Left hindlimb (tissue), 1 donor: Measurements from ENCODE around the gene TFIP11.

Experiments used
- DNase-seq: peaks from one replicate; pipeline ENCODE4 v3.0.0-alpha.2; 2018

Gene TFIP11

DNA sequence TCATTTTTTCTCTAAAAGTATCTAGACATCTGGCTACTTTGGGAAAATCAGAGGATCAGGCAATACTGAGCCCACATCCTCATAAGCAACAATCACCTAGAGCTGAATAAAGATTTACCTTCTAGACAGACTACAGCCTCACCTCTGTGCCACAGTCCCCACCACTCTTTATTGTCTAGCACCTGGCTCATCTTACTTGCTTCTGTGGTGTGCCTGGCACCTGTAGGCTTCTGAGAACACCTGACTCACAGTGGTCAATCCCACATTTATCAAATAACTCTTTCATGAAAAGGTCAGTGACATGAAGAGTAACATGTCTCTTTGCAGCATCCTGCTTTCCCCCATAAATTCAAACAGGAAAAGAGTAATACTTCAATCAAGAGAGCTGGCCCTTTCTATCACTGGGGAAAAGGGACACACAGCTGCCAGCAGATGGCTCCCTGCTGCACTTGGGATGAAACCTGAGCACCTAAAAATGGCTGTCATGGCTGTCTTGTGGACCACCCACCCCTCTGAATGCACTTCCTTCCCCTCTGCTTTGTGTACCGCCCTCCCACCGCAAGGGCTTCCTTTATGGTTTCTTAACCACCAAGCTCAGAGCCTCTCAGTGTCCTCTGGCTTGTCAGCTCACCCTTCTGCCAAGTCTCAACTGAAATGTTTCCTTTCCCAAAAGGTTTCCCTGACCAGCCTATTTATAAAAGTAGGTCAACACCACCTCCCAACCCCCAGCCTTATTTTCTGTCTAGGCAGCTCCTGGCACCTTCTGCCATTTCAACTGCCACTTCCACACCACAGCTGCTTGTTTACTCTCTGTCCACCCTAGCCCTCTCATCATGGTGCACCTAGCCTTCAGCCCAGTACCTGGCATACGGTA lies 9.3 kb downstream of the TFIP11 start:
- DNase-seq = peak; percentile 77

DNA sequence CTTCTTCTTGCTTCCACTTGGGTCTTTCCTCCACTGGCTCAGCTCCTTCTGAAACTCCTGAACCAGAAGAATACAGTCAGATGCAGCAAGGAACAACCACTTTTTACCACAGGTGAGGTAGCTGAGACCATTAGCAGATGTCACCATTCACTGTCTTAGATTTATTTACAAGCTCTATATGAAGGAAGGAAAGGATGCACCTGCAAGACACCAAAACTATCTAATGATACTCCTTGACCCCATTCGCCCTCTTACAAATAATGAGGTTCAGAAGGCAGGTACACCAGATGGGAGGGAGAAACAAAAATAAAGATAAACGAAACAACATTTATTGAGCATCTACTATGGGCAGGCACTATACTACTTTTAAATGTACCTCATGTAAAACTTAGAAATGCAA lies 10.3 kb downstream of the TFIP11 start:
- DNase-seq = no peak

DNA sequence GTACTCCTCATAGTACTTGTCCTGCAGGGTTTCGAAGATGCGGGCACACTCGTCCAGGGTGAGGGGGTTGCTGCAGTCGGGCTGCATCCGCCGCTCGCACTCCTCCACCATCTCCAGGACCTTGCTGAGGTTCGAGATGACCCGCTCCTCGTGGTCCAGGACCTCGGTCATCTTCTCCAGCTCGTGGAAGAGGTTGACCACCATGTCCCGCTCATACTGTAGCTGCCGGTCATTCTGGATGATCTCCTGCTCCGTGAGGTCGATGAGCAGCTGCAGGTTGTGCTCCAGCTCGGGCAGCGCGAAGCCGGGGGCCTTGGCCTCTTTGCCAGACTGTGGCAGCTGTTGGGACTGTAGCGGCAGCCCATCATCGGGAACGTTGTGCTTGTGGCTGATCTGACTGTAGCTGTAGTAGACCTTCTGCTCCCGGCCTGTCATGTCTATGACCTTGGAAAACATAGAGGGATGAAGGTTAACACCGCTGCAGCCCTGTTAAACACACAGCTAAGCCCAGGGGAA lies 13.0 kb downstream of the TFIP11 start:
- no peak for DNase-seq

DNA sequence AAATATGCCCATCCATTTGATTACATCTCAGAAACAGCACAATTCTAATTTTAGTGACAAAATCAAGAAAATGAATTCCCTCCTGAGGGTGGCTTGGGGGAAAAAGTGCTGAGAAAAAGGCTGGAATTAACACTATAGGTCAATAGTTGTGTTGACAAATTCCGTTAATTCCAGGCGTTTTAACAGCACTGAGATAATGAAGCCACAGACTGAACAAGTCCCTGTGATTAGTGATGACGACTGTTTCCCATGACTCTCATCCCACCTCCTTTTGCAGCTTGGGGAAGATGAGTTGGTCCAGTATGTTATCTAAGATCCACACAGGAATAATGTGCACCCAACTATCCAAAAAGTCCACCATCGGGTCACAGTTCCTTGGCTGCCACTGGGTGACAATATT lies 15.8 kb downstream of the TFIP11 start:
- no peak for DNase-seq

DNA sequence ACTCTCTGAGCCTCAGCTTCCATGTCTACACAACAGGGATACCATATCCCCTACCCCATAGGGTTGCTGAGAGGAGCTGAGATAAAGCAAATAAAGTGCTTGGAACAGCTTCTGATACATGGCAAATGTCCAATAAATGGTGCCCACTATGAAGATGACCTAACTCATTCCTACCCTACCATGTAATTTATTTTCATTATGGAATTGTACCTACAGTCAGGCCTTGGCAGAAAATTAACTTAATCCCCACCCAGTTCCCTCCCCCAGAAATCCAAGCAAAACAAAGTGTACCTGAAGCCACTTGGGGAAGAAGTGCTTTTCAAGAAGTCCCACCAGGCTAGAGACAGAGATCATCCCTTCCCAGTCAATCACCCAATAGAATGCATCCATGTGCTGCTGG lies 17.8 kb downstream of the TFIP11 start:
- no peak for DNase-seq

DNA sequence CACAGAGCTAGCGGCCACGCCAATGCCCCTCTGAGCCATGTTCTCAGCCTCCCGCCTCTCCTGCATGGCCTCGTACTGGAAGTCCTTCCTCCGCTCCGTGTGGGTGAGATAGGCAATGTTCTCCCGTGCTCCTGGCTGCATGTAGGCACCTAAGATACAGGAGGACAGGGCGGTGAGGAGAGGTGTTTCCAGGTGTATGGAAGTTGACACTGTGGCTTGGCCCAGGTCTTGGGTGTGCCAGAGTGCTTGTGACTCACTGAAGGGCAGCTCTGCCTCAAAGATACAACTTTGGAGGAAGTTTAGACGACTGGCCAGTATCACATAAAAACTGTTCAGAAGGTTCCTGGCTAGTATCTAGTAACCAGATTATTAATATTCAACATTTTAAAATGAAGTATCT lies 20.1 kb downstream of the TFIP11 start:
- DNase-seq = no peak

DNA sequence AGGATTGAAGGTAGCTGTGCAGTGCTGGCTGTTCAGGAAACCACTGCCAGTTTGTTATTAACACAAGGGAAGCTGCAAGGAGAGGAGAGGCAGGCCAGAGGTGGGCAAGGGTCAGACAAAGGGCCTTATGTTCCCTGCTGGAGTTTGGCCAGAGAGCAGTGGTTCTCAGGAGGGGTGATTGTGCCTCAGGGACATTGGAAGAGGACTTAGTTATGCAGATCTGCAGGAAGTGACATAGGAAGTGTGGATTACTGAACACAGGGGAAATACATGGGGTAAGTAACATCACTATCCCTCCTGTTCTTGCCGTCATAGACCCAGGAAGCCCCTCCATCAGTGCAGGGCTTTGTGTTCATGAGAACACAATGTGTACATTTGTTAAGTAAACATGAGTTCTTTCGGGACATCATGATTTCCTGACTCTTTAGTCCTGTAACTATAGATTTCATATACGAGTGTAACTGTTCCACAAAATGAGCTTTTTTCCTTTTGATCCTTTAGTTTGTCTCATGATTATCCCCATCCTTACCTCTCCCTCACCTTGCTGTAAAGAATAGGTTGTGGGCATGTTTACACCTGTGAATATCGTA lies 22.7 kb downstream of the TFIP11 start:
- no peak for DNase-seq

DNA sequence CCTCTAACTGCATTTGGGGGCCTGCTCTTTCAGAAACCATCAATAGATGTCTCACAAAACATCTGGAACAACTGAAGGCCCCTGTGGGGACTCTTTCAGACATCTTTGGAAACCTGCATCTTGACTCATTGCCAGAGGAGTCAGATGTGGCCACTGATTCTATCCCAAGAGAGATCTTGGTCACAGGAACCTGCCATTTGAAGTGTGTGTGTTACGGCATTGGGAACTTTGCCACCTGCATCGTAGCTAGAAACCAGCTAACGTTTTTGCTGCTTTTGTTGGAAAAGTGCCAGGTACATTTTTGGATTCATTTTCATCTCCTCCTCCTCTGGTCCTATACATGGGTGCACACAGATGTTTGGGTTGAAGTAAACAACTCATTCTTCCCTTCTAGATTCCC lies 24.3 kb downstream of the TFIP11 start:
- no peak for DNase-seq

DNA sequence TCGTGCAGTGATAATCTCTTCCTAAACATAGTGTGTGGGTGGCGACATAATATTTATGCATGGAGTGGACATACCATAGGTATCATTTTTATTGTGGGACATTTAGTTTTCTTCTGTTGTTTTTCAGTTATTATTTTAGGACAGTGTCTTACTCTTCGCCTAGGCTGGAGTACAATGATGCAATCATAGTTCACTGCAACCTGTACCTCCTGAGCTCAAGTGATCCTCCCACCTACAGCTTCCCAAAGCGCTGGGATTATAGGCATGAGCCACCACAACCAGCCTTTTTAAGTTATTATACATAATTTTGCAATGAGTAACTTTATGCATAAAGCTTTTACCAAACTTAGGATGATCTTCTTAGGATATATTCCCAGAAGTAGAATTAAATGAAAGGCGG lies 25.9 kb downstream of the TFIP11 start:
- DNase-seq = no peak

DNA sequence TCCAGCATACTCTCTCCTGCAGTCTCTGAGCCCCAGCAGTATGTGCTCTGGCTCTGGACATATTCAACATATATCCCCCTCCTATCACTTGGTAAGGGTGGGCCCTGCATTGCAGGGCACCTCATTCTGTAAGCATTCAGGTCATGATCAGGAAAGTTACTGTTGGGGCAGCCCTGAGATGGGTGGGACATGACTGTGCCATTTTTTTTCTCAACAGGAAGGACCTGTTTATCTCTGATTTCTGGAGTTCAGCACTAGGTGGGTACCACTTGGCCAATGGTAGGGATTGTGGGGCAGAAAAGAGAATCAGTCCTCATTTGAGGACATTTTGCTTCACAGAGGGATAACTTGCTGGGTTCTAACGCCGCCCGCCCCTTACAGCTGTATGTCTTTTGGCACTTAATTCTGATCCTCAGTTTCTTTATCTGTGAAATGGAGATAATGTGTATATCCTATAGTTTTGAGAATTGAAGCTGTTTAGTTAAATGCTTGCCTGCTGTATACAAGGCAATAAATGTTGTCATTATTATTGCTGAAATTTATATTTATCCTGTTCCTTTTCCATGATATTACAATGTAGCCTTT lies 26.4 kb downstream of the TFIP11 start:
- no peak for DNase-seq

DNA sequence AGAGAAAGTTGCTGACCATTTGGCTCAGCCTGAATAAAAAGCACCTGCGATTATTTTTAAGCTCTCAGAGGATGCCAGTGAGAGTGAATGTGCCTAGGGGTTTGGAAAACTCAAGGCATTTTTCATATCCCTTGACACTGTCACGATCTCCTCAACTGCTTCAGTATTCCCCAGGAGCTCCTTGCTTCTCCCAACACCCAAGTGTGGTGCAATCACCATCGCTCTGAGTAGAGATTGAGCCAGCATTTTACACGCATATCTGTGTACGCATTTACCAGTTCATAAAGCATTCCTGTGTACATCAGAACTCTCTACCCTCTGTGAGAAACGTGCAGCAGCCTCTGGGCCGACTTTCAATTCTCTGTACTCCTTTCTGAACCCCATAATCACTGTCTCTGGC lies 27.3 kb downstream of the TFIP11 start:
- no peak for DNase-seq

DNA sequence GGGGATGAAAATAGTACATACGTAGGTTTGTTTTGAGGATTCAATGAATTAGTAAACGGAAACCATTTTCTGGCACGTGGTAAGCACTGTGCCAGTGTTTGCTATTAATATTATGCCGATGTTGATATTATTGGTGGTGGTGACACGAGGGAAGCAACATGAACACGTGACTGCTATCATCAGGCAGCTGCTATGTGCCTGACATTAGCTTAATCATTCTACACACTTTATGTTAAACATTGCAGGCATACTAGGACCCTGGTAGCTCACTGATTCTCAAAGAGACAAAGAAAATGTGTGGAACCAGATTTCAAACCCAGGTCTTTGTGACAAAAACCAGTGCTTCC lies 27.9 kb downstream of the TFIP11 start:
- DNase-seq = no peak

DNA sequence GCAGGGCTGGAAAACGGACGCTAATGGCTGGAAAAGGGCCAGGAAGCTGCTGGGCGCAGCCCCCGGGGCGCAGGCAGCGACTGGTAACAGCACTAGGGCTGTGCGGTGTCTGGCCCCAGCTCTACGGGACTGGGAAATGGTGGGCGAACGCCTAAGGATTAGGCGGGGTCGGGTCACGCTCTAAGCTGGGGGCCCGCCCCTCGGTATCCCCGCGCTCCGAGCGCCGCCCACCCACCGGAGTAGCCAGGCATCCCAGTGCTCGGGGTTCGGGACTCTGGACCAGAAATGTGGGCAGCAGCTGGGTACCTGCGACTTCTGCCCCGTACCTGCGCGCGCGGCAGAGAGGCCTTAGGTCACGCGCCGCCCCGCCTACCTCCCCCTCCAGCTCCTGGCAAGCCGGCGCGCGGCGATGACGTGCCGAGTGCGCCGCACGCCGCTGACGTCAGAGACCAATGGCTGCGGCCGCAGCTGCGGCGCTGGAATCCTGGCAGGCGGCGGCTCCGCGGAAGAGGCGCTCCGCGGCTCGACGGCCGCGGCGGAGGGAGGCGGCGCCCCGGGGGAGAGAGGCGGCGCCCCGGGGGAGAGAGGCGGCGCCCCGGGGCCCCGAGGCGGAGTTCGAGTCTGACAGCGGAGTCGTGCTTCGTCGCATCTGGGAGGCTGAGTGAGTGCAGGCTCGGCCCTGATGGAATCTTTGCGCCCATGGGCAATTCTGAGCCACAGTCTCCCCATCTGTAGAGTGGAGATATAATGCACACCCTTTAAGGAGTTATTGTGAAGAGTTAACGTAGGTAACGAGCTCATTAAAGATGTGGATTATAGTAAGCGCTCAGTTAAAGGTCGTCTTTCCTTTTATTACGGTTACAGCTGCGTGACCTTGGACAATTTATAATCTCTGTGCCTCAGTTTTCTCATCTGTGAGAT lies 28.6 kb downstream of the TFIP11 start, which contains the start of the genes HPS4 and SRRD:
TSS of gene HPS4 (minus strand) at position 345 of the 921 bp plus-strand sequence. CDS start 2,021 bp downstream, outside the sequence.
TSS of gene SRRD (plus strand) at position 439 of the 921 bp plus-strand sequence. CDS start at position 453, 14 bp downstream.
- peak; percentile 92 for DNase-seq

DNA sequence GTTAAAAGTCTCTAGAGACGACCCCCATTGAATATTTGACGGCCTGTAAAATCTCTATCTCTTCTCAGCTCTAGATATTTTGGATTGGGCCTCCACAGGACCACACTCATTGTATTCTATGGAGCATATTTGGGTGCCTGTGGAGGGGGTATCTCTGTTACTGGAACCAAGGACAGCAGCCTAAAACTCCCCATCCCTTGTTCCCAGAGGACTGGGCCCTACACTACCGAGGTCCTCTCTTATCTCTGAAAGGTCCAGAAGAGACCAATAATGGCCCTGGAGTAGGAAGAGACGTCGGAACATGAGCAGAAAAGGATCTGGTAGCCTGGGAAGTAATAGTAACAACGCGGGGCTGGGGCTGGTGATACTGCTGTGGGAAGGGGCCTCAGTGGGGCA lies 29.2 kb downstream of the TFIP11 start:
- peak; percentile 43 for DNase-seq

DNA sequence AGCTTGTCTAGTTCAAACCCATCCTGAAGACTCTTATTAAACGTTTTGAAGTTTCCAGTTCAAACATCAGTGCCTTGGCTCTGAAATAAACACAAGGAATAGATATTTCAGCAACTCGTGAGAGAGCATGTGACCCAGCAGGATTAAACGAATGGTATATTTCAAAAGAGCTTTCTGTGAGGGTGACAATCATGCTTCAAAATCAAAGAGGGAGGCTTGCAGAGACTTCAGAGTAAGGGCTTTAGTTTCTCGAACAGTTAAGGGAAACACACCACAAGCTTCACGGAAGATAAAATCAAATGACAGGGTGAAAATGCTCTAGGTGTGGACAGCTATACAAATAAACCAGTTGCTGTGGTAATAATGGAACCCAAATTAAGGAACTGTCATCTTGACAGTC lies 30.1 kb downstream of the TFIP11 start:
- no peak for DNase-seq

DNA sequence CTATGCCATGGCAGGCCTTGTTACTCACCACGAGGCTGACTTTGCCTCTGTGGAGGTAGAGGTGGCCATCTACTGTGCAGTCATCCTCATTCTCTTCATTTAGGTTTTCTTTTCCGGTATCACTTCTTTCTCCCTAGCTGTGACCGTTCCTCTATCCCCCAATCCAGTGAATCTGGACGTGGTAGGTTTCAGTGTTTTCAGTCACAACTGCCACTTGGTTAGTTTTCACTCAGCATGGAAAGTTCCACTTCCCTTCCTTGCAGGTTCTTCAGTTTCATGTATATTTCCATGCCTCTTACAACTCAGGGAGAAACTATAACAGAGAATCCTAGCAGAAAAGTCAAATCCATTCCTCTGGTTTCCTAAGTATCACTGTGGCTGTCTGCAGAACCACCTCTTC lies 30.6 kb downstream of the TFIP11 start:
- DNase-seq = no peak

DNA sequence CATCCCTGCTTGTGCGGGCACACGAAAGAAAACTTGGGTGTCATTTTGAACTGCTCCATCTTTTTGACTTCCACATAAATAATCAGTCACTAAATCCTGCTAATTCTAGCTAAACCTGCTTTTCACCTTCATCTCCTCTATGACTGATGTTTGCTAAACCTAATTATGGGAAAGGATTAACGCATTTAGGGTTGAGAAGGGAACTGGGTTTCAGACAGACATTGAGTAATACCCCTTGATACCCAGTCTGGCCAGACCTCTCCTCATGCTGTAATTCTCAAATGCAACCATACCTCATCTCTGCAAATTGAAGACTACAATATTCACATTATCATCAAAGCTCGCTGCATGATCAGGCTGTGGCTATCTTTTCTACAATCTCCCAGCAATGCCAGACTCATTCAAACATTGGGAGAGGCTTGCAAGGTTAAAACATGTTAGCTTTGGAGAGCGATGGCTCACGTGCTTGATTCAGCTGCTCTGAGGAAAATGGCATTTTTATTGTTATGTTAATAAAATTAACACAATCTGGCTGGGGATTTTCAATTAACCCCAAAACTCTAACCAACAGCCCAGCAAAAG lies 31.1 kb downstream of the TFIP11 start:
- no peak for DNase-seq

DNA sequence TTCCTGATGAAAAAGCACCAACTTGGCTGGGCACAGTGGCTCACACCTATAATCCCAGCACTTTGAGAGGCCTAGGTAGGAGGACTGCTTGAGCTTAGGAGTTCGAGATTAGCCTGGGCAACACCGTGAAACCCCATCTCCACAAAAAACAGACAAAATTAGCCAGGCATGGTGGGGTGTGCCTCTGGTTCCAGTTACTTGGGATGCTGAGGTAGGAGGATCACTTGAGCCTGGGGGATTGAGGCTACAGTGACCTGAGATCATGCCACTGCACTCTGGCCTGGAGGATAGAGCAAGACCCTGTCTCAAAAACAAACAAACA lies 31.7 kb downstream of the TFIP11 start:
- DNase-seq = no peak

DNA sequence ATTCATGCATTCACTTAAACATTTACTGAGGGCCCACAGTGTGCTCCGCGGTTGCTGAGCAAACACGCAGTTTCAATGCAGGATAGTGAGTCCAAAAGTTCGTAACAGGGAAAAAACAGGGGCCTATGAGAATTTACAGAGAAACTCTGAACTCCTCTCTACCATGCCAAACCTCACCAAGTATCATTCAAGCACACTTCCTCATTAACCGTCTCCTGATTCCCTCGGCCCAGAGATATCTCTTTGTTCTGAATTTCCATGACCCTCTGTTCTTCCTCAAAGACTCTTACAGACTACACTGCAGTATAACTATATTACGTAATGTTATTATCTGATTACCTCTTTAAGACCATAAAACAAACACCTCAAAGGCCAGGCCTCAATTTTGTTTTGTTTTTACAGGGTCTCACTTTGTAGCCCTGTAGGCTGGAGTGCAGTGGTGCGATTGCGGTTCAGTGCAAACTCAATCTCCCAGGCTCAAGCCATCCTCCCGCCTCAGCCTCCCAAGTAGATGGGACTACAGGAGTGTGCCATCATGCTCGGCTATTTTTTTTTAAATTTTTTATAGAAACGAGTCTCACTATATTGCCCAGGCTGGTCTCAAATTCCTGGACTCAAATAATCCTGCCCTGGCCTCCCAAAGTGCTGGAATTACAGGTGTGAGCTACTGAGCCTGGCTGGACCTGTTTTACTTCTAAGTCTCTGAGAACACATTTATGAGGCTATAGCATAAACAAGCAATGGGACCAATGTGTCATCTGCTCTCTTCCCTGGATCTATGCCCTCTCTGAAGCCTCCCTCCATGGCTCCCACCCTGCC lies 32.3 kb downstream of the TFIP11 start:
- DNase-seq = no peak

DNA sequence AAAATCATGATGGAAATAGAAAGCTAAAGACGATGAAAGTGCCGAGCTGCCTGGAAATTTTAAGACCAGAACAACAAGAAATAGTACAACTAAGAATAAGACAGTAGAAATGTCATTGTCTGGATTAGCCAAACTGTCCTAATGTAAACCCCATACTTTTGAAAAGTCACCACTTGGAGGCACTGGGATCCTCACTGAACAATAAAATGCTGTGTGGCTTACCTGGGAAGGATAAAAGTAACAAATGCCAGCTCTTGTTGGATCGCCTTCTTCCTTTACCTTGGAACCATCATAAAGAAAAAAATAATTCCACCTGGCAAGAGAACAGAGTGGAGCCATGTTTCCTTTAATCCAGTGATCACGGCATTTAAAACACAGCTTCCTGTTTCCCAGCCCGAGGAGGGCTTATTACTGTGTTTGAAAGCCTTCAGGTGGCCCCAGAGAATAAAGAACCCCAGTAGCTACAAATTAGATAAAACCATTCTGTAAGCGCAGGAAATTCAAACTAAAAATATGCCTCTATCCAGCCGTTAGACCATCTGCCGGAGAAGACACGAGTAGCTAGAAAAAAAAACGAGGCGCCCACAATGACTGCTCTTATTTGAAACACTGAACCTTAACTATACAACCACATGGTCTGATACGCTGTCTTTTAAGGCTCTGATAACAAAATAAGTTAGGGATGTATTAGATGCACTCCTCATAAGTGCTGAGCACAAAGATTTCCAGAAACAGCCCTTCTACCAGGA lies 33.1 kb downstream of the TFIP11 start:
- no peak for DNase-seq

DNA sequence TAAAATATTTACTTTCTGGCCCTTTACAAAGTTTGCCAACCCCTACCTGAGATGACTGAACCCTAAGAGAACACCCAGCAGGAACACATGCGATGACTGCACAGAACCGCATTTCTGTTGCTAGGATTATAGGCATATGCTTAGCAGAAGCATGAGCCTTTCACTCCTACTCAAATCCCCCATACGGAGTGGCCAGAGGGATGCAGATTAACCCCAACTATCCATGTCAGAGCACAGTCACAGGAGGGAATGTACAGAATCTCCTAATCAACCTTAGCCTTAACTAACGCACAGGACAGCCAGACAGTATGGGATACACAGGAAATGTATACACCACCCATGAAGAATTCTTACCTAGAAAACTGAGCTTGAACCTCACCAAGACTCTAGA lies 34.9 kb downstream of the TFIP11 start:
- DNase-seq = no peak
